OCI-LY7 (cell line): ENCODE measurements around the gene TCEANC2. TPM values are rescaled to one million over a fixed set of nuclear protein-coding genes. Genes with fewer than 3 reads are reported as not detected.

ENCODE experiments used
- BruUV-seq: library from RNA; stranded (reverse); fragments of 400-500 nt; replicated peaks from 2 replicates; lab custom pipeline; 2021; lab: Mats Ljungman, UMichigan
- CTCF ChIA-PET: fragments of 300-600 bp; sonication (Branson Sonifier 250); formaldehyde crosslinking; loops from one replicate; lab custom pipeline; 2022; ENCODE audit warnings: antibody characterized with exemption; ENCODE audit not compliant: unreplicated experiment; lab: Charles Lee
- POLR2A ChIA-PET: fragments of 300-600 bp; sonication (Branson Sonifier 250); formaldehyde crosslinking; loops from one replicate; lab custom pipeline; 2022; ENCODE audit warnings: antibody characterized with exemption; lab: Charles Lee
- DNase-seq: peaks from one replicate; pipeline ENCODE4 v3.0.0-alpha.2; 2015; ENCODE audit warnings: low spot score
- H2AFZ ChIP-seq: fragments of 200-600 bp; sonication (generic), shearing (Covaris generic); 2 replicates; pipeline ENCODE4 v1.6.1; 2014; ENCODE audit warnings: mild to moderate bottlenecking, antibody characterized with exemption, low read length, moderate library complexity
- H3K27ac ChIP-seq: fragments of 200-600 bp; sonication (generic); 2 replicates; pipeline ENCODE4 v1.5.1; 2014; ENCODE audit warnings: mixed run types, low read depth, mild to moderate bottlenecking, moderate library complexity, low read length, inconsistent platforms; ENCODE audit not compliant: poor library complexity, severe bottlenecking
- H3K36me3 ChIP-seq: fragments of 200-600 bp; sonication (generic); 2 replicates; pipeline ENCODE4 v1.6.1; 2014; ENCODE audit warnings: mild to moderate bottlenecking, antibody characterized with exemption, low read length, moderate library complexity, mixed read lengths; ENCODE audit not compliant: insufficient read depth
- H3K4me1 ChIP-seq: fragments of 200-600 bp; sonication (generic); 2 replicates; pipeline ENCODE4 v1.5.1; 2014; ENCODE audit warnings: mild to moderate bottlenecking, low read length; ENCODE audit not compliant: insufficient read depth, poor library complexity, severe bottlenecking
- H3K4me2 ChIP-seq: fragments of 200-600 bp; sonication (generic); 2 replicates; pipeline ENCODE4 v1.6.1; 2014; ENCODE audit warnings: mild to moderate bottlenecking, low read length
- H3K4me3 ChIP-seq: fragments of 200-600 bp; sonication (generic); 2 replicates; pipeline ENCODE4 v1.5.1; 2014; ENCODE audit warnings: mild to moderate bottlenecking, low read depth, low read length; ENCODE audit not compliant: poor library complexity, severe bottlenecking
- H3K79me2 ChIP-seq: fragments of 200-600 bp; sonication (generic); 2 replicates; pipeline ENCODE4 v1.6.1; 2016; ENCODE audit warnings: low read depth, mild to moderate bottlenecking, low read length, moderate library complexity, mixed read lengths; ENCODE audit not compliant: insufficient read depth
- H3K9me2 ChIP-seq: fragments of 200-600 bp; sonication (generic); 2 replicates; pipeline ENCODE4 v1.6.1; 2016; ENCODE audit warnings: mild to moderate bottlenecking, low read length, mixed read lengths; ENCODE audit not compliant: insufficient read depth
- H3K9me3 ChIP-seq: fragments of 200-600 bp; sonication (generic); 2 replicates; pipeline ENCODE4 v1.6.1; 2014; ENCODE audit warnings: mild to moderate bottlenecking, mixed run types, low read length, mixed read lengths
- H4K20me1 ChIP-seq: fragments of 200-600 bp; sonication (generic); 2 replicates; pipeline ENCODE4 v1.6.1; 2014; ENCODE audit warnings: mild to moderate bottlenecking, antibody characterized with exemption, low read length, moderate library complexity, mixed read lengths; ENCODE audit not compliant: insufficient read depth
- CTCF ChIP-seq: fragments of 200-600 bp; sonication (generic); conservative IDR thresholded peaks from 2 replicates; pipeline ENCODE4 v1.5.1; 2014; ENCODE audit warnings: mild to moderate bottlenecking, antibody characterized with exemption, low read length, moderate library complexity, mixed read lengths
- EZH2phosphoT487 ChIP-seq: fragments of 200-600 bp; sonication (generic); IDR thresholded peaks from 2 replicates; pipeline ENCODE4 v1.6.1; 2018; ENCODE audit warnings: low read depth, borderline replicate concordance, mild to moderate bottlenecking, mixed run types, antibody characterized with exemption, low read length, moderate library complexity, mixed read lengths
- intact Hi-C: fragments of 100-400 bp; cut with micrococcal nuclease; formaldehyde crosslinking; loops from one replicate; pipeline ENCODE4 v1.10.0; 2022; ENCODE audit not compliant: unreplicated experiment
- total RNA-seq, 2 experiments: library from RNA; depleted of rRNA in 1 of 2; stranded (reverse); fragments of >200 nt in 1 of 2; shearing (Covaris generic) in 1 of 2; gene quantifications; 2 replicates each; pipeline ENCODE4 v1.2.3, GENCODE V29; 2014 to 2022

TCEANC2 gene
- total RNA-seq, 2 experiments from 2014 or later, result 5.1 to 9.5 TPM

- no peak overlapping the region for H3K4me3 ChIP-seq
- H3K36me3 ChIP-seq, result no peaks in the 10 kb centered on the region
- ChIA-PET POLR2A (interaction anchor here (0.5 to 0.7 kb wide), 2 partner anchors 151 to 165 kb away, joined by 5 to 6 read pairs; partner anchors contain the start of gene LRRC42), CTCF (no interaction called here)
- H3K4me1 ChIP-seq, result no peaks in the 10 kb centered on the region
- no peak for TF ChIP-seq CTCF
- TF ChIP-seq EZH2phosphoT487, result no peak
- H4K20me1 ChIP-seq, result no peaks in the 10 kb centered on the region
- H3K9me3 ChIP-seq, result no peaks in the 10 kb centered on the region
- no peak for DNase-seq
- H3K79me2 ChIP-seq, result no peaks in the 10 kb centered on the region
- no peak overlapping the region for H3K4me2 ChIP-seq
- H2AFZ ChIP-seq, result no peak overlapping the region
- no TSS peak for BruUV-seq
- H3K9me2 ChIP-seq, result no peaks in the 10 kb centered on the region
- intact Hi-C loops, result no loop called here
- no peak overlapping the region for H3K27ac ChIP-seq
Measured at GRCh38 chr1:54110996-54111395, 57.6 kb downstream of the TCEANC2 start.

GRCh38 chr1:54111624-54112023 is 58.2 kb downstream of the TCEANC2 start:
- BruUV-seq, result no TSS peak
- DNase-seq, result no peak
- CTCF ChIA-PET, result no interaction called here
- H3K9me2 ChIP-seq, result no peaks in the 10 kb centered on the region
- H3K4me3 ChIP-seq, result no peak overlapping the region
- no peaks in the 10 kb centered on the region for H3K4me1 ChIP-seq
- H3K36me3 ChIP-seq, result no peaks in the 10 kb centered on the region
- intact Hi-C loops, result no loop called here
- TF ChIP-seq CTCF, result no peak
- TF ChIP-seq EZH2phosphoT487, result no peak
- POLR2A ChIA-PET, result interaction anchor here (0.7 to 0.8 kb wide), 2 partner anchors 16 to 152 kb away, joined by 3 to 5 read pairs; no protein-coding TSS in a partner anchor
- no peak overlapping the region for H3K27ac ChIP-seq
- no peaks in the 10 kb centered on the region for H4K20me1 ChIP-seq
- H3K9me3 ChIP-seq, result no peaks in the 10 kb centered on the region
- no peak overlapping the region for H2AFZ ChIP-seq
- H3K4me2 ChIP-seq, result no peak overlapping the region
- H3K79me2 ChIP-seq, result no peaks in the 10 kb centered on the region

GRCh38 chr1:54112027-54112426 is 58.6 kb downstream of the TCEANC2 start:
- DNase-seq, result no peak
- CTCF ChIA-PET, result no interaction called here

More at GRCh38 chr1:54112027-54112426, 58.6 kb downstream of the TCEANC2 start:
- Histone ChIP-seq H3K36me3 (no peaks in the 10 kb centered on the region), H3K4me3 (no peak overlapping the region), H3K9me2 (no peaks in the 10 kb centered on the region), H3K79me2 (no peaks in the 10 kb centered on the region), H3K9me3 (no peaks in the 10 kb centered on the region), H2AFZ (no peak overlapping the region), H4K20me1 (no peaks in the 10 kb centered on the region), H3K4me1 (no peaks in the 10 kb centered on the region), H3K27ac (no peak overlapping the region), H3K4me2 (no peak overlapping the region)
- no TSS peak for BruUV-seq
- TF ChIP-seq EZH2phosphoT487 (no peak), CTCF (no peak)
- intact Hi-C loops, result no loop called here
- POLR2A ChIA-PET, result interaction anchor here (0.8 to 1.4 kb wide), 2 partner anchors 13 to 15 kb away, joined by 3 to 5 read pairs; no protein-coding TSS in a partner anchor
